Measurements from ENCODE around the gene WASHC2A. TPM values are rescaled to one million over a fixed set of nuclear protein-coding genes. Genes with fewer than 3 reads are reported as not detected.
"Not testable (repeated sequence)": the region's sequence is repeated elsewhere in the genome, so short reads cannot be mapped to it uniquely, and the experiment has no call there.

WASHC2A gene
- total RNA-seq, 1 experiment from 2014 or later = 18.6 TPM

GRCh38 chr10:50059946-50060345 lies 7.8 kb upstream of the WASHC2A start:
- DNase-seq (ENCODE audit: low read depth) = peak; percentile 11

DNA sequence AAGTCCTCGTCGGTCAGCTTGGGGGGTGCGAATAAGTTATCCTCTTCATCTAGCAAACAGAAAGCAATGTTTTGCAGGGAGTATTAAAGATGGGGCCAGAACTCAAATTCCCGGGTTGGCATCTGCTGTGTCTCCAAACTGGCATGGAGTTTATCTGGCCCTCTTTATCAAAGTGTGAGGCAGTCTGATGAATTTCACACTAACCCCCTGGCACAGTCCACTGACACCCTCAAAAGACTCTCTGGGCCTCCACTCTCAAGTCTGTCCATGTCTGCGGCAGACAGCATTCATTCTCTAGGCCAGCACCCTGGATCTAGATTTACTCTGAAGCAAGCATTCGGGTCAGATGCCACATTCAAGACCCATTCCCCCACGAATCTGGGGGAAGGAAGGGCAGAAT lies 6.2 kb upstream of the WASHC2A start:
- DNase-seq (ENCODE audit: low read depth) = not testable (repeated sequence)

GRCh38 chr10:50063100-50063499 lies 4.7 kb upstream of the WASHC2A start:
- DNase-seq (ENCODE audit: low read depth) = peak; percentile 3

GRCh38 chr10:50068352-50068659 lies 552 bp downstream of the WASHC2A start:
- not testable (repeated sequence) for DNase-seq (ENCODE audit: low read depth)

DNA sequence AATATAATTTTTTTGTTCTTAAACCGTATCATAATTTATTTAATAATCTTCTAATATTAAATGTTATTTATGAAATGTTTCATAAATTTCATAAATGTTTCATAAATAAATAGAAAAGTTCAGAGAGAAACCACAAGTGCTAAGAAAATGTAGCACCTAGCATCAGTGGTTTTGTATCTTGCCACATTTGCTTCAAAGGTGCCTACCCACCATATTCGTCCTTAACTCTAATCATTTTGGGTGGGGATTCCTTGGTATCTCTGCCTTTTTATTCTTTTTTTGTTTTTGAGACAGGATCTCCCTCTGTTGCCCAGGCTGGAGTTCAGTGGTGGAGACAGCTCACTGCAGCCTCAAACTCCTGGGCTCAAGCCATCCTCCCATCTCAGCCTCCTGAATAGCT lies 7.4 kb downstream of the WASHC2A start:
- not testable (repeated sequence) for DNase-seq (ENCODE audit: low read depth)

DNA sequence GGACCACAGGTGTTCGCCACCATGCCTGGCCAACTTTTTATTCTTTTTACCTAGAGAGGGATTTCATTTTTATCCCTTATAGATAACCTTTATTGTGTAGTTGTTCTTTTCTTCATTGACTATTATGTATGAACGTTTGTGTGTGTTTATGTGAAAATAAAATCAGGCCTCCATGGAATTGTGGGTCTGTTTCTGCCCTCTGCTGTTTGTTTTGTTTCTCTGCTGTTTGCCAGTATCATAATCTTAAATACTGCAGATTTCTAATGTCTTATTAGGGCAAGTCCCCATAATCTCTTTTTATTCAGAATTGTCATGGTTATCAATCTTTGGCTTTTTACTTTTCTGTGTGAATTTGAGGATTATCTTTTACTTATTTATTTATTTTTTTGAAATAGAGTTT lies 7.8 kb downstream of the WASHC2A start:
- DNase-seq (ENCODE audit: low read depth) = not testable (repeated sequence)

GRCh38 chr10:50091304-50091703 lies 23.6 kb downstream of the WASHC2A start:
- DNase-seq (ENCODE audit: low read depth) = not testable (repeated sequence)

- not testable (repeated sequence) for DNase-seq (ENCODE audit: low read depth)
These were observed 25.2 kb downstream of the WASHC2A start for GRCh38 chr10:50092928-50093327.

DNA sequence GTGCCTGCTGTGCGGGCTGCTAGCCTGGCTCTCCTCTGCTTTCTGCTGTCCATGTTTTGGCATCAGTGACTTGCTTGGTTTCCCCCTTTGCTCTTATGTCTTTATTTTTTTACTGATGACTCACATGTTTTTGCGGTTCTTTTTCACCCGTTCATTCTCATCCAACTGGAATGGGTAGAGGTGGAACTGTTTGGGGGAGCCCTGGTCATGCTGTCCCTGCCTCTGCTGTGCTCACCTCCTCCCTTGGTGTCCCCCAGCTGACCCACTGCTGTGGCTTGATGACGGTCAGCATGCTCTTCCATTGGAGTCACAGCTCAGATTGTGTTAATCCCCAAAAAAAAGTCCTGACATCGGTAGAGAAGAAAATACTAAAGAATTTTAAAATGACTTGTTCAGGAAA lies 26.9 kb downstream of the WASHC2A start:
- not testable (repeated sequence) for DNase-seq (ENCODE audit: low read depth)

DNA sequence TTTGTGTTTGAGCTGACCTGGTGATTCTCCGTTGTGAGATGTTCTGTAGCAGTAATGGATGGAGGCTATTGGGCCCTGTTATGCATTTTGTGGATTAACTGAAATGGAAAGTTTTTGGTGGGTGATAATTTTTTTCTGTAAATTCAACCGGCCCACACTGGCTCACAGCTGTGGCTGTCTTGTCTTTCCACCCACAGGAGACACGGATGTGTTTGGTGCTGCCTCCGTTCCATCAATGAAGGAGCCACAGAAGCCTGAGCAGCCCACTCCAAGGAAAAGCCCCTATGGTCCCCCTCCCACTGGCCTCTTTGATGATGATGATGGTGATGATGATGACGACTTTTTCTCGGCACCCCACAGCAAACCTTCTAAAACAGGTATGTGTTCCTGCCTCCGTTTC lies 27.6 kb downstream of the WASHC2A start:
- not testable (repeated sequence) for DNase-seq (ENCODE audit: low read depth)

- DNase-seq (ENCODE audit: low read depth) = not testable (repeated sequence)
These were observed 29.0 kb downstream of the WASHC2A start for GRCh38 chr10:50096722-50097121.

DNA sequence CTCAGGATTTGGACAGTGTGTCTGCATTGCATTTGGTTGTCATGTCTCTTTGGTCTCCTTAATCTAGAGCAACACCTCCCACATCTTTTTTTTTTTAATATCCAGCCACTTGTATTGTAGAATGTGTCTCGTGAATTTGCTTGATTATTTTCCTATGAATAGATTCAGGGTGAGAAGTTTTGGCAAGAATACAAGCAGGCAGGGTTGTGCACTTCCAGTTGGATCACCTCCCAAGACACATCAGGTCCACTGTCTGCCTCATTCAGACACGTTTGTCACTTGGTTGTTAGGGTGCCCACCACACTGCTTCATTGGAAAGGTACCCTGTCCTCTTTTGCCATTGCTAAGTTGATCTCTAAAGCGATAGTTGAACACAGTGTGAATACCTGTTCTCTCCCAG lies 30.9 kb downstream of the WASHC2A start:
- DNase-seq (ENCODE audit: low read depth) = not testable (repeated sequence)

GRCh38 chr10:50101139-50101582 lies 33.4 kb downstream of the WASHC2A start:
- DNase-seq (ENCODE audit: low read depth) = not testable (repeated sequence)

DNA sequence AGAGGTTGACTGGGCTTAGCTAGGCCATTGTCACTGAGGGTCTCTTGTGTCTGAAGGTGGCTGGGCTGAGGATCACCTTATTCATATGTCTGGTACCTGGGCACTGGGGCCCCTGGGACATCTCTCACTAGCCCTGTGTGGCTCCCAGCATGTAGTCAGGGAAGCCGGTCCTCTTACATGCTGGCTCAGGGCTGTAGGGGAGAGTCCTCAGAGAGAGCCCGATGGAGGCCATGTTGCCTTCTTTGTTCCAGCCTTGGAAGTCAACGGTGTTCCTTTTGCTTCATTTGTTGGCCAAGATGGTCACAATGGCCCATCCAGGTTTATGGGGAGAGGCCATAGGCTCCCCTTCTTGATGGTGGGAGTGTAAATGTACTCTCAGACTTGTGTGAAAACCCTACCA lies 34.0 kb downstream of the WASHC2A start:
- DNase-seq (ENCODE audit: low read depth) = not testable (repeated sequence)

DNA sequence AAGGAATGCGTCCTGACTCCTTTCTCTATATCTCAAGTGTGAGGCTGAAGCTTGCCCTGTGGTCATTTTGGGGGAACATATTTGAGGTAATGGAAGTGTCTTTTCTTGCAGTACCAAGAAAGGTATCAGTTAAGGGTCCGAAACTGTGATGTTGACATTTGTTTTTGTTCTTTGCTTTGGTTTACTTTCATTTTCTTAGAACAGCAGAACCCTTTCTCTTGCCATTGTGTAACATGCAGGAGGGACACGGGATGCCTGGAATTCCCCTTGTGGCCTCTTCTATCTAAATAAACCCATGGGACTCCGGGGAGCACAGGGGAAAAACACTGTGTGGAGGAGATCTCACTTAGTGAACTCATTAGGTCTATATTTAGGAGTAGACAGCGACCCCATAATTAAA lies 34.5 kb downstream of the WASHC2A start:
- not testable (repeated sequence) for DNase-seq (ENCODE audit: low read depth)

DNA sequence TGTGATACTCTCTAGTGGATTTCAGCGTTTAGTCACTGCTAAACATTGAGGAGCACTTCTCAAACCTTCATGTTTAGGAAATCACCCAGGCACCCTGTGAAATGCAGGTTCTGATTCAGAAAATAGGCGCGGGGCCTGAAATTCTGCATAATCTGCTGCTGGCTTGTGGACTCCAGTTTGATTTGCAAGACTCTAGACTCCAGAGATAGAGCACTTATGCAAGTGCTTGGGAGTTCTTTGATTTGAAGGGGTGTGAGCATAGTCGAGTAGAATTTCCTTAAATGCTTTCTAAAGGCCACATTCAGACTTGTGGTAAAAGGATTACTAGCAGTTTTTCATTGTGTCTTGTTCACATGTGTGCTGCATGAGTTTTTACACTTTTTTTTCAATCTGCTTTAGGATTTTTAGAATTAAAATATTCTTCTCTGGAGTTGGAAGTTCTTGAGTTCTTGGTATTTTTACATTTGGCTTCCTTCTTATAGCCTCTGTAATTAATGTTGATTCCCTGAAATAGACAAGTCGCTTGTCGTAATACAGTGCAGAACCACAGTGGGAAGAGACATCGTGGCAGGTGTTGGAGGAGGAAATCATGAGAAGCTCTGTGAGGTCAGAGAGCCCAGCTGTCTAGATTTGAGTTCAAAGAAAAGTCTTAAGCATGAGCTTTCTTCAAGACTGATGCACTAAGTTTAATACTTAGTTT lies 41.4 kb downstream of the WASHC2A start:
- DNase-seq (ENCODE audit: low read depth) = not testable (repeated sequence)

GRCh38 chr10:50112419-50113112 lies 44.8 kb downstream of the WASHC2A start:
- not testable (repeated sequence) for DNase-seq (ENCODE audit: low read depth)

DNA sequence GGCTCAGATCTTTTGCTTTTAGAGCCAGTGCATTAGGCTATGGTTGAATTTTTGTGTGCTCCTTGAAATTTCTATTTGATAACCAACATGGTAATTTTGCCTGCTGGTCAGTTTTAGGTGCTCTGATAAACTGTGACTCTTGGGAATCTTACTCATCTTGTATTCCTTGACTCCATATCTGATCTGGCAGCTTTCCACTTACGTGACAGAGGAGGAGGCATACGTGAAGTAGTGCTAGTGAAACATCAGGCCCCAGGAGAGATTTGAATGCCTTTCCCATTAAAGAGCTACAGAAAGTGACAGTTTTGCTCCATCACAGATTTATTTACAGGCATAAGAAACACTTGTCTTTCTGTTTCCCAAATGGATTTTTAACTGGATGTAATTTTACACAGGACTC lies 59.0 kb downstream of the WASHC2A start:
- not testable (repeated sequence) for DNase-seq (ENCODE audit: low read depth)

GRCh38 chr10:50127770-50128292 lies 60.1 kb downstream of the WASHC2A start:
- not testable (repeated sequence) for DNase-seq (ENCODE audit: low read depth)

DNA sequence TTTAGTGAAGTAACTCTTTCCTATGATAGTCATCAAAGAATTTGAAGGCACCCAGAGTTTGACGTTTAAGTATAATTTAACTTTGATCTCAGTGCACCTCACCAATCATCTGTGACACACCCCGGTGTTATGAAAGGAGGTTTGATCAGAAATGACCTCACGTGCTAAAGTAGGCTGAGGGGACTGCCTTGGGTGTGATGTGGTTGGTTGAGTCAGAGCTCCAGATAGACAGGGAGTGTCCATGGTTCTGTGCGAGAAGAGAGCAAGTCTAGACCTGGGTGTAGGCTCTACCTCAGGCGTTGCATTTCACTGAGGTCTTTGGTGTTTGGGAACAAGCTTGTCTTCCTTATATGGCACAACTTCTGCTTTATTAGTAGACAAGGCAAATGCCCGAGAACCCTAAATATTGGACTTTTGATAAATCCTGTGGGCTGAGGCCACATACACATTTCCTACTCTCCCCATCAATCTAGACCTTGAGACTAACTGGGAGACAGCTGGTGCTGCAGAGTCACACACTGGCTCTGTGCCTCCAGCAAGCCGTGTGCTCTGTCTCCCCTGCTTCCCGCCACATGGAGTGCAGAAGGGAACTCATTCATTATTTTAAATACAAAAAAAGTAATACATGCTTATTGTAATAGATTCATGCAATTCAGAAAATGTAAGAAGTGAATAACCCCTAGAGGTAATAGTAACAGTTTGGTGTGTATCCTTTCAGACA lies 63.7 kb downstream of the WASHC2A start:
- not testable (repeated sequence) for DNase-seq (ENCODE audit: low read depth)

- not testable (repeated sequence) for DNase-seq (ENCODE audit: low read depth)
These were observed 64.6 kb downstream of the WASHC2A start for GRCh38 chr10:50132322-50132721.

- not testable (repeated sequence) for DNase-seq (ENCODE audit: low read depth)
These were observed 65.1 kb downstream of the WASHC2A start for GRCh38 chr10:50132841-50133240.
